T-helper 2 cell treated with Interferon-gamma antibody and Interleukin-4, amounts not matched to agents 5 μg/mL and 100 μg/mL, for 36 hours (primary cell): ENCODE data around the gene CENPB.
"Not testable (repeated sequence)": the region's sequence is repeated elsewhere in the genome, so short reads cannot be mapped to it uniquely, and the experiment has no call there.

Experiments used
- DNase-seq: peaks from one replicate; pipeline ENCODE4 v3.0.0; 2021; ENCODE audit warnings: low spot score
- H3K27ac Mint-ChIP-seq: one replicate; pipeline ENCODE4 v1.8.0; 2021; ENCODE audit warnings: mild to moderate bottlenecking, mixed read lengths
- H3K27me3 Mint-ChIP-seq: one replicate; pipeline ENCODE4 v1.8.0; 2021; ENCODE audit warnings: low read depth, mixed read lengths
- H3K36me3 Mint-ChIP-seq: one replicate; pipeline ENCODE4 v1.8.0; 2021; ENCODE audit warnings: low read depth, mixed read lengths
- H3K4me1 Mint-ChIP-seq: one replicate; pipeline ENCODE4 v1.8.0; 2021; ENCODE audit warnings: low read depth, mixed read lengths
- H3K4me3 Mint-ChIP-seq: one replicate; pipeline ENCODE4 v1.8.0; 2022; ENCODE audit warnings: mild to moderate bottlenecking, moderate library complexity, mixed read lengths
- H3K9me3 Mint-ChIP-seq: one replicate; pipeline ENCODE4 v1.8.0; 2021; ENCODE audit warnings: mixed read lengths

CENPB gene, protein sequence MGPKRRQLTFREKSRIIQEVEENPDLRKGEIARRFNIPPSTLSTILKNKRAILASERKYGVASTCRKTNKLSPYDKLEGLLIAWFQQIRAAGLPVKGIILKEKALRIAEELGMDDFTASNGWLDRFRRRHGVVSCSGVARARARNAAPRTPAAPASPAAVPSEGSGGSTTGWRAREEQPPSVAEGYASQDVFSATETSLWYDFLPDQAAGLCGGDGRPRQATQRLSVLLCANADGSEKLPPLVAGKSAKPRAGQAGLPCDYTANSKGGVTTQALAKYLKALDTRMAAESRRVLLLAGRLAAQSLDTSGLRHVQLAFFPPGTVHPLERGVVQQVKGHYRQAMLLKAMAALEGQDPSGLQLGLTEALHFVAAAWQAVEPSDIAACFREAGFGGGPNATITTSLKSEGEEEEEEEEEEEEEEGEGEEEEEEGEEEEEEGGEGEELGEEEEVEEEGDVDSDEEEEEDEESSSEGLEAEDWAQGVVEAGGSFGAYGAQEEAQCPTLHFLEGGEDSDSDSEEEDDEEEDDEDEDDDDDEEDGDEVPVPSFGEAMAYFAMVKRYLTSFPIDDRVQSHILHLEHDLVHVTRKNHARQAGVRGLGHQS

GRCh38 chr20:3786665-3787323, at the start of gene CENPB:
Gene CENPB (minus strand): TSS chr20:3786740. CDS start chr20:3786483, 257 bp downstream.
- H3K4me1 Mint-ChIP-seq = peaks cover 26% of the 10 kb centered on the region
- peak; percentile 92 for DNase-seq
- no peaks in the 10 kb centered on the region for H3K27me3 Mint-ChIP-seq

DNA sequence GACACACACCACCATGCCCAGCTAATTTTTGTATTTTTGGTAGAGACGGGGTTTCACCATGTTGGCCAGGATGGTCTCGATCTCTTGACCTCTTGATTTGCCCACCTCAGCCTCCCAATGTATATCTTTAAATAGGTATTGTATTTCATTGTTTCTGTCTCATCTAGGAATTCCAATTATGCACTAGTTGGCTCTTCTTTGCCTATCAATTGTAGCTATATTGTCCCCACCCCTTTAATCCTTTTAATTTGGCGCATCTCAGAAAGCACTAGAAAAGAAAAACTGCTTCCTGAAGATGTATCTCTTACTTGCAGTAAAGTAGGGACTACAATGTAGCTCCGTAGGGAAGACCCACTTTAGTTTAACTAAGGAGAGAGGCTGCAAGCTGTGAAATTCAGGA, 49.6 kb upstream of the CENPB start:
- H3K9me3 Mint-ChIP-seq = no peaks in the 10 kb centered on the region
- H3K27ac Mint-ChIP-seq = no peak overlapping the region
- no peaks in the 10 kb centered on the region for H3K36me3 Mint-ChIP-seq
- H3K27me3 Mint-ChIP-seq = no peaks in the 10 kb centered on the region
- H3K4me1 Mint-ChIP-seq = peaks cover 11% of the 10 kb centered on the region
- H3K4me3 Mint-ChIP-seq = no peak overlapping the region
- DNase-seq = no peak

More at GRCh38 chr20:3786665-3787323, at the start of gene CENPB:
- Mint-ChIP-seq H3K36me3 (peaks cover 12% of the 10 kb centered on the region), H3K9me3 (no peaks in the 10 kb centered on the region), H3K4me3 (peak within 1 kb of the TSS; percentile 79), H3K27ac (peak within 1 kb of the TSS; percentile 75)

DNA sequence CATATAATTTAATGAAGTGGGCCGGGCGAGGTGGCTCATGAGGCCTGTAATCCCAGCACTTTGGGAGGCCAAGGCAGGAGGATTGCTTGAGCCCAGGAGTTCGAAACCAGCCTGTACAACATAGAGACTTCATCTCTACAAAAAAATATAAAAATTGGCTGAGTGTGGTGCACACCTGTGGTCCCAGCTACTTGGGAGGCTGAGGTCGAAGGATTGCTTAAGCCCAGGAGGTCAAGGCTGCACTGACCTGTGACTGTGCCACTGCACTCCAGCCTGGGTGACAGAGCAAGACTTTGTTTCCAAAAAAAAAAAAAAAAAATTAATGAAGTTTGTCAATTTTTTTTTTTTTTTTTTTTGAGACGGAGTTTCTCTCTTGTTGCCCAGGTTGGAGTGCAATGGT, 43.4 kb upstream of the CENPB start:
- not testable (repeated sequence) for H3K9me3 Mint-ChIP-seq, H3K36me3 Mint-ChIP-seq, H3K4me3 Mint-ChIP-seq, H3K27ac Mint-ChIP-seq, DNase-seq, H3K27me3 Mint-ChIP-seq, H3K4me1 Mint-ChIP-seq

GRCh38 chr20:3828798-3829197, 42.3 kb upstream of the CENPB start:
- no peaks in the 10 kb centered on the region for H3K27me3 Mint-ChIP-seq
- no peak overlapping the region for H3K4me3 Mint-ChIP-seq
- DNase-seq = no peak
- peaks cover 9% of the 10 kb centered on the region for H3K36me3 Mint-ChIP-seq
- no peaks in the 10 kb centered on the region for H3K4me1 Mint-ChIP-seq
- no peaks in the 10 kb centered on the region for H3K9me3 Mint-ChIP-seq
- H3K27ac Mint-ChIP-seq = no peak overlapping the region

DNA sequence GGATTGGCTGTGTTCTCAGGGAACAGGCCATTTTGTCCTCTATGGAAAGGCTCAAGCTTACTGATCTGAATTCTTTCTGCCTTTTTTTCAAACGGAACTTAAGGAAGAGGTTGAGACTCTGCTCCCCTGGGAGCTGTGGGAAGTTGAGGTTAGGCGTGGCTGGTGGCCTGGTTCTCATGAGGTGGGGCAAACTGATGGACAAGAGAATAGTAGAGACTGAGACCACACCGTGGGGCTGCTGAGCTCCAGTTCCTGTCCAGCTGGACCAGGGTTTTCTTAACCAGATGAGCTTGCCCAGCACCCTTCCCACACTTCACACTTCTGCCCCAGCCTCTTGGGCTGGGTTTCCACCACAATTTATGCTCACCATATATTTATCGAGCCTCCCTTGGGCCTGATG, 39.9 kb upstream of the CENPB start:
- Mint-ChIP-seq H3K4me1 (peaks cover 5% of the 10 kb centered on the region), H3K36me3 (peaks cover 13% of the 10 kb centered on the region), H3K4me3 (no peak overlapping the region), H3K9me3 (no peaks in the 10 kb centered on the region), H3K27me3 (no peaks in the 10 kb centered on the region), H3K27ac (no peak overlapping the region)
- no peak for DNase-seq

DNA sequence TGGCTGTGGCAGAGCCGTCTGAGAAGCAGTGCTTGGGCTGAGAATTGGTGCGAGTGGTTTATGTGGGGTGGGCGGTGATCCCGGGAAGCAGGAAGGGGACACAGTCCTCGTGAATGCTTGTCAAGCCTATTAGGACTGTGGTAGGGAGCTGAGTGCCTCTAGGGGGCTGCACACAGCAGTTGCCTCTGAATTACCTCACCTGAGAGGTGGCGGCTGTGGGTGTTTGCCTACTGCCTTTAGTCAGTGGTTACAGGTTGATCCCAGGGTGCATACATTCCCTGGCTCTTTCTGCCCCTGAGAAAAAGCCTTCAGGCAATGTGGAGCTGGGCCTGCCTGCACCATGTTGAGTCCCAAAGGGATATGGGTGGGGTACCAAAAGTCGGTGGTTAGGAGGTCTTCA, 39.0 kb upstream of the CENPB start:
- Mint-ChIP-seq H3K36me3 (peaks cover 13% of the 10 kb centered on the region), H3K27me3 (no peaks in the 10 kb centered on the region), H3K4me1 (peaks cover 7% of the 10 kb centered on the region), H3K4me3 (no peak overlapping the region), H3K27ac (no peak overlapping the region), H3K9me3 (no peaks in the 10 kb centered on the region)
- DNase-seq = no peak

DNA sequence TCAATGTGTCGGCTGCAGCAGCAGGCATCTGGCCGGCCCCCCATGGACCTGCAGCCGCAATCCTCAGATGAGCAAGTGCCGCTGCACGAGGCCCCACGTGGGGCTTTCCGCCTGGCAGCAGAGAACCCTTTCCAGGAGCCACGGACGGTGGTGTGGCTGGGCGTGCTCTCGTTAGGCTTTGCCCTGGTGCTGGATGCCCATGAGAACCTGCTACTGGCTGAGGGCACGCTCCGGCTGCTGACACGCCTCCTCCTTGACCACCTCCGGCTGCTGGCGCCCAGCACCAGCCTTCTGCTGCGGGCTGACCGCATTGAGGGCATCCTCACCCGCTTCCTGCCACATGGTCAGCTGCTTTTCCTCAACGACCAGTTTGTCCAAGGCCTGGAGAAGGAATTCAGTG, 37.3 kb upstream of the CENPB start:
- no peaks in the 10 kb centered on the region for H3K27me3 Mint-ChIP-seq
- peaks cover 17% of the 10 kb centered on the region for H3K4me1 Mint-ChIP-seq
- DNase-seq = no peak
- H3K36me3 Mint-ChIP-seq = peaks cover 9% of the 10 kb centered on the region
- no peak overlapping the region for H3K27ac Mint-ChIP-seq
- H3K4me3 Mint-ChIP-seq = no peak overlapping the region
- H3K9me3 Mint-ChIP-seq = no peaks in the 10 kb centered on the region

GRCh38 chr20:3821996-3822395, 35.5 kb upstream of the CENPB start:
- H3K27me3 Mint-ChIP-seq = no peaks in the 10 kb centered on the region
- peak overlapping the region; percentile 86 for H3K4me3 Mint-ChIP-seq
- H3K9me3 Mint-ChIP-seq = no peaks in the 10 kb centered on the region
- peaks cover 27% of the 10 kb centered on the region for H3K4me1 Mint-ChIP-seq
- no peak for DNase-seq
- H3K36me3 Mint-ChIP-seq = peaks cover 9% of the 10 kb centered on the region
- H3K27ac Mint-ChIP-seq = peak overlapping the region; percentile 92

GRCh38 chr20:3820901-3821727, 34.6 kb upstream of the CENPB start:
- peak overlapping the region; percentile 92 for H3K27ac Mint-ChIP-seq
- peaks cover 34% of the 10 kb centered on the region for H3K4me1 Mint-ChIP-seq
- peaks cover 9% of the 10 kb centered on the region for H3K36me3 Mint-ChIP-seq
- H3K27me3 Mint-ChIP-seq = no peaks in the 10 kb centered on the region
- no peaks in the 10 kb centered on the region for H3K9me3 Mint-ChIP-seq
- peak overlapping the region; percentile 86 for H3K4me3 Mint-ChIP-seq
- DNase-seq = no peak

GRCh38 chr20:3820048-3820900, 33.7 kb upstream of the CENPB start, which contains the start of gene AP5S1:
Gene AP5S1 (plus strand): TSS chr20:3820547. CDS start chr20:3822118, 1,571 bp downstream.
- Mint-ChIP-seq H3K4me1 (peaks cover 41% of the 10 kb centered on the region), H3K36me3 (peaks cover 10% of the 10 kb centered on the region), H3K27me3 (no peaks in the 10 kb centered on the region), H3K27ac (peak within 1 kb of the TSS; percentile 92), H3K9me3 (no peaks in the 10 kb centered on the region), H3K4me3 (peak within 1 kb of the TSS; percentile 86)
- peak; percentile 96 for DNase-seq

GRCh38 chr20:3819411-3820047, 33.0 kb upstream of the CENPB start:
- DNase-seq = no peak
- H3K4me1 Mint-ChIP-seq = peaks cover 45% of the 10 kb centered on the region
- H3K9me3 Mint-ChIP-seq = no peaks in the 10 kb centered on the region
- peak overlapping the region; percentile 78 for H3K4me3 Mint-ChIP-seq
- H3K27ac Mint-ChIP-seq = peak overlapping the region; percentile 86
- H3K27me3 Mint-ChIP-seq = no peaks in the 10 kb centered on the region
- peaks cover 11% of the 10 kb centered on the region for H3K36me3 Mint-ChIP-seq
